HuH-7.5 (cell line): Measurements from ENCODE around the gene HOXD10.

ENCODE experiments used
- DNase-seq: peaks from one replicate; pipeline ENCODE4 v3.0.0; 2011; ENCODE audit warnings: low spot score

The HOXD10 gene

GRCh38 chr2:176151442-176152287, 35.1 kb downstream of the HOXD10 start, which contains the start of gene HOXD4:
Gene HOXD4, plus strand, starts transcription at chr2:176151550. Its CDS starts 84 bp downstream, at chr2:176151634.
- DNase-seq, result no peak

- DNase-seq, result no peak
Measured at GRCh38 chr2:176152350-176153181, 36.0 kb downstream of the HOXD10 start.

GRCh38 chr2:176154576-176155252, 38.1 kb downstream of the HOXD10 start:
- DNase-seq, result no peak

- no peak for DNase-seq
Measured at GRCh38 chr2:176155356-176156044, 38.9 kb downstream of the HOXD10 start.

GRCh38 chr2:176156301-176156806, 39.8 kb downstream of the HOXD10 start:
- DNase-seq, result no peak

GRCh38 chr2:176156807-176157498, 40.4 kb downstream of the HOXD10 start, which contains the start of gene HOXD3:
Gene HOXD3, plus strand, starts transcription at chr2:176157307. Its CDS starts 11,808 bp downstream, at chr2:176169115.
- DNase-seq, result no peak

- no peak for DNase-seq
Measured at GRCh38 chr2:176157499-176158185, 41.1 kb downstream of the HOXD10 start.

GRCh38 chr2:176158186-176158591, 41.6 kb downstream of the HOXD10 start:
- DNase-seq, result no peak

GRCh38 chr2:176158855-176159662, 42.5 kb downstream of the HOXD10 start:
- DNase-seq, result no peak

GRCh38 chr2:176159663-176160250, 43.2 kb downstream of the HOXD10 start:
- DNase-seq, result no peak

- no peak for DNase-seq
Measured at GRCh38 chr2:176160251-176160985, 43.8 kb downstream of the HOXD10 start.

GRCh38 chr2:176160986-176161824, 44.6 kb downstream of the HOXD10 start:
- no peak for DNase-seq

- no peak for DNase-seq
Measured at GRCh38 chr2:176161825-176162626, 45.4 kb downstream of the HOXD10 start.

GRCh38 chr2:176162911-176163671, 46.5 kb downstream of the HOXD10 start:
- DNase-seq, result no peak

GRCh38 chr2:176163672-176164056, 47.1 kb downstream of the HOXD10 start:
- DNase-seq, result no peak

GRCh38 chr2:176164201-176164600, 47.6 kb downstream of the HOXD10 start:
- DNase-seq, result no peak
